ENCODE results near the gene MGST2. TPM values are rescaled to one million over a fixed set of nuclear protein-coding genes. Genes with fewer than 3 reads are reported as not detected.

The MGST2 gene
- total RNA-seq, 4 donors from 2014 or later: 34.0 to 117 (median 78.7) TPM

DNA sequence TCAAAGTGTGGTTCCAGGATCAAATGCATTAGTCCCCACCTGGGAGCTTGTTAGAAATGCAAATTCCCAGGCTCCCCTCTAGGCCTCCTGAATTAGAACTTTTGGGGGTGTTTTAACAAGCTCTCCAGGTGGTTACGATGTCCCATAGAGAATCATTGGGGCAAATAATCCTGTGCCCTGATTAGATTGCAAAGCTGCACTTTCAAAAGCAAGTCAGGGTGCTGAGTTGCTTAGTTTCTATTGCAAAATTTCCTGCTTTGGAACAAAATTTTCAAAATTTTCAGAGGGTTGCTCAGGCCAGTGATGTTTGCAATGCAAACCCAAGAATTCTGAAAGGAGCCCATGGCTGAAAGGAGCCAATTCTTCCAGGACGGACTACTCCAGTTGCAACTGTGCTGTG, 71.0 kb downstream of the MGST2 start:
- no peaks in the 10 kb centered on the region for H3K27me3 ChIP-seq
- 93 to 94% methylated on average over 2 of the region's 2 CpGs for WGBS, 2 donors
- H3K9me3 ChIP-seq: no peaks in the 10 kb centered on the region
- peaks cover 26 to 37% of the 10 kb centered on the region in 2 donors for H3K4me1 ChIP-seq
- H3K27ac ChIP-seq: peak overlapping the region in 2 of 3 donors; percentile 21 to 84
- intact Hi-C loops (cut with DNase I): loop anchor here (5.0 kb wide), 1 partner anchor 416 kb away; the partner anchor contains the start of gene MAML3
- DNase-seq: no peak
- TF ChIP-seq, protein P1, sequence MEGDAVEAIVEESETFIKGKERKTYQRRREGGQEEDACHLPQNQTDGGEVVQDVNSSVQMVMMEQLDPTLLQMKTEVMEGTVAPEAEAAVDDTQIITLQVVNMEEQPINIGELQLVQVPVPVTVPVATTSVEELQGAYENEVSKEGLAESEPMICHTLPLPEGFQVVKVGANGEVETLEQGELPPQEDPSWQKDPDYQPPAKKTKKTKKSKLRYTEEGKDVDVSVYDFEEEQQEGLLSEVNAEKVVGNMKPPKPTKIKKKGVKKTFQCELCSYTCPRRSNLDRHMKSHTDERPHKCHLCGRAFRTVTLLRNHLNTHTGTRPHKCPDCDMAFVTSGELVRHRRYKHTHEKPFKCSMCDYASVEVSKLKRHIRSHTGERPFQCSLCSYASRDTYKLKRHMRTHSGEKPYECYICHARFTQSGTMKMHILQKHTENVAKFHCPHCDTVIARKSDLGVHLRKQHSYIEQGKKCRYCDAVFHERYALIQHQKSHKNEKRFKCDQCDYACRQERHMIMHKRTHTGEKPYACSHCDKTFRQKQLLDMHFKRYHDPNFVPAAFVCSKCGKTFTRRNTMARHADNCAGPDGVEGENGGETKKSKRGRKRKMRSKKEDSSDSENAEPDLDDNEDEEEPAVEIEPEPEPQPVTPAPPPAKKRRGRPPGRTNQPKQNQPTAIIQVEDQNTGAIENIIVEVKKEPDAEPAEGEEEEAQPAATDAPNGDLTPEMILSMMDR (IDR thresholded peaks at IDR 0.05): no peak
- no peak for TF ChIP-seq POLR2A (IDR thresholded peaks at IDR 0.05)
- no peak overlapping the region for H3K4me3 ChIP-seq (replicated peaks in 1 of 3)
- no peaks in the 10 kb centered on the region for H3K36me3 ChIP-seq

DNA sequence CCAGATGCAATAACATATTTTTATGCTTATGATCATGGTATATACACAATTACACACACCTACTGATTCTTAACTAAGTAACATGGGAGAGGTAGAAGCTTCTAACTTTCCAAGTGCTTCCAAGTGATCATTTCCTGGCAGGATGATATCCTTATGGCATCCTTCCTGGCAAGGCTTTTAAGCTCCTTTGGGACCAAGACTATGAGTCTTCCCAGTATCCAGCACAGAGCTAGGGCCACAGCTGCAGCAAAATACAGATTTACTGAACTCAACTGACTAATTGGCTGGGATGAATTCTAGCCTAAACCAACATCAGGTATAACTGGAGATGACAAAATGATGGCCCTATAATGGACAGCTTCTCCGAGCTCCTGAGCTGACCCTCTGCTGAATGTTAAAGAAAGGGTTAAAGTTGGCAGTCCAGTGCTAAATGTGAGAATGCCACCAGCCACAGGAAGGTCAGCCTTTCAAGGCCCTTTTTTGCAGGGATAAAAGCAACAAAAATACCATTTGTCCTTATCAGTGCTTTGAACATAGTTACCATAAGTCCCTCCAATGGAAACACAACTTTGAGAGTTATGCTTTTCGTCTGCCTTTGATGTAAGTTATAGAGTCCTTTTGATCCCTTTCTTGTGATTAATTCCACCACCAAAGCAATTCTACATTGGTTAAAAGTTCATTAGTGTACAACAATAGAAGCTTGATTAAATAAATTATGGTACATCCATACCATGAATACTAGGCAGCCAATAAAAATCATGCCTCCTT, 73.4 kb downstream of the MGST2 start:
- DNase-seq: no peak
- WGBS, 2 donors: 92 to 97% methylated on average over 2 of the region's 2 CpGs
- TF ChIP-seq, protein P1 (IDR thresholded peaks at IDR 0.05): no peak
- no peak for TF ChIP-seq POLR2A (IDR thresholded peaks at IDR 0.05)
- H3K4me1 ChIP-seq: peaks cover 26 to 32% of the 10 kb centered on the region in 2 donors
- H3K27ac ChIP-seq: no peak overlapping the region
- intact Hi-C loops (cut with DNase I): loop anchor here (5.0 kb wide), 1 partner anchor 413 kb away; the partner anchor contains the start of gene MAML3
- no peaks in the 10 kb centered on the region for H3K36me3 ChIP-seq
- no peaks in the 10 kb centered on the region for H3K9me3 ChIP-seq
- no peak overlapping the region for H3K4me3 ChIP-seq (replicated peaks in 1 of 3)
- H3K27me3 ChIP-seq: no peaks in the 10 kb centered on the region

DNA sequence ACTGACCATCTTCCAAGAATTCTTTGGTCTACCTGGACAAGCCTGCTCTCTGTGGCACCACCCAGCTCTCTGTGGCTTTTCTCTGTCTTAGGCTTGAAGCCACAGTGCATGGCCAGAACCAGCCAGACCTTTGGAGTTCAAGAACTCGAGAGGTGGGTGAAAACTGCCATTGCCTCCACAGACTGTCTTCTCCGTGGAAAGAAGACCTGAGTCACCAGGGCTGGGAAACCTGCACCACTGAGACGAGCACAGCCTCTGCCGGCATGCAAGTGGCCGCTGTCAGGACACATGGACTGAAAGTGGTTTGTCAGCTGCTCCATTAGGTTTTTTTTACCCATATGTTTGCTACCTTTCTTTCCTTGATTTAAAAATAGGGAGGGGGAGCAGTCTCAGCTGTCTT, 74.5 kb downstream of the MGST2 start:
- no peak for TF ChIP-seq POLR2A (IDR thresholded peaks at IDR 0.05)
- TF ChIP-seq, protein P1 (IDR thresholded peaks at IDR 0.05): no peak
- H3K27me3 ChIP-seq: no peaks in the 10 kb centered on the region
- H3K4me3 ChIP-seq (replicated peaks in 1 of 3): no peak overlapping the region
- no peaks in the 10 kb centered on the region for H3K9me3 ChIP-seq
- DNase-seq: peak; percentile 15 to 16
- H3K27ac ChIP-seq: peak overlapping the region; percentile 6 to 81 (median 66)
- intact Hi-C loops (cut with DNase I): no loop called here
- peaks cover 20 to 25% of the 10 kb centered on the region in 2 donors for H3K4me1 ChIP-seq
- WGBS, 2 donors: 65 to 73% methylated on average over 5 of the region's 5 CpGs
- no peaks in the 10 kb centered on the region for H3K36me3 ChIP-seq

DNA sequence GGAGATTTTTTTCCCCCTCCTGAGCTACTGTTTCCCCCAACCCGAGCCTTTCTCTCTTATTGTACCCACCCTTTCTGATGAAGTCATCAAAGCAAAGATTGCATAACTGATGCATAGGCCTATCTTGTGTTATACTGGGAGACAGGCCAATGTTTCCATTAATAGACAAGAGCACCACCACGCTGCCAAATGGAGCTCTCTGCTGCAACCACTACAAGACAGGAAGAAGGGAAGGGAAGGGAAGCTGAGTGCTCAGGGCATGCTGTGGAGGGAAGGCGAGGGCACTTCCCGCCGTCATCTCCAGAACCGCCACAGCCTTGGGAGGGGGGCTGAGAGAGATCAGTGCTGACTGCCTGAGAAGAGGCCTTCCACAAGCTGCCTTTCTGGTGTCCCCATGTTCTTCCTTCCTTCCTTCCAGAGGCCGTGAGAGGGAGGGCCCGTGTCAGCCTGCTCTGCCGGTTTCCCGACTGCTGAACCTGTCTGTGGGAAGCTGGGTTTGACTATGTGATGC, 75.0 kb downstream of the MGST2 start:
- intact Hi-C loops (cut with DNase I): no loop called here
- DNase-seq: peak; percentile 46 to 53

More for the DNA sequence above, 75.0 kb downstream of the MGST2 start:
- TF ChIP-seq, protein P1 (IDR thresholded peaks at IDR 0.05): peak in 1 of 6 experiments; percentile 7
- TF ChIP-seq POLR2A (IDR thresholded peaks at IDR 0.05): no peak
- no peaks in the 10 kb centered on the region for H3K27me3 ChIP-seq
- no peak overlapping the region for H3K4me3 ChIP-seq (replicated peaks in 1 of 3)
- H3K27ac ChIP-seq: peak overlapping the region; percentile 66 to 81 (median 81)
- peaks cover 16 to 20% of the 10 kb centered on the region in 2 donors for H3K4me1 ChIP-seq
- H3K36me3 ChIP-seq: no peaks in the 10 kb centered on the region
- H3K9me3 ChIP-seq: no peaks in the 10 kb centered on the region
- 14 to 36% methylated on average over 10 of the region's 10 CpGs for WGBS, 2 donors
